Myometrial cell (primary cell): ENCODE measurements around the gene TDRD9. TPM values are rescaled to one million over a fixed set of nuclear protein-coding genes. Genes with fewer than 3 reads are reported as not detected.

Experiments
- total RNA-seq: library from RNA; depleted of rRNA; stranded (reverse); fragments of >200 nt; gene quantifications from 2 replicates; pipeline ENCODE4 v1.2.3, GENCODE V29; 2015

The TDRD9 gene, protein sequence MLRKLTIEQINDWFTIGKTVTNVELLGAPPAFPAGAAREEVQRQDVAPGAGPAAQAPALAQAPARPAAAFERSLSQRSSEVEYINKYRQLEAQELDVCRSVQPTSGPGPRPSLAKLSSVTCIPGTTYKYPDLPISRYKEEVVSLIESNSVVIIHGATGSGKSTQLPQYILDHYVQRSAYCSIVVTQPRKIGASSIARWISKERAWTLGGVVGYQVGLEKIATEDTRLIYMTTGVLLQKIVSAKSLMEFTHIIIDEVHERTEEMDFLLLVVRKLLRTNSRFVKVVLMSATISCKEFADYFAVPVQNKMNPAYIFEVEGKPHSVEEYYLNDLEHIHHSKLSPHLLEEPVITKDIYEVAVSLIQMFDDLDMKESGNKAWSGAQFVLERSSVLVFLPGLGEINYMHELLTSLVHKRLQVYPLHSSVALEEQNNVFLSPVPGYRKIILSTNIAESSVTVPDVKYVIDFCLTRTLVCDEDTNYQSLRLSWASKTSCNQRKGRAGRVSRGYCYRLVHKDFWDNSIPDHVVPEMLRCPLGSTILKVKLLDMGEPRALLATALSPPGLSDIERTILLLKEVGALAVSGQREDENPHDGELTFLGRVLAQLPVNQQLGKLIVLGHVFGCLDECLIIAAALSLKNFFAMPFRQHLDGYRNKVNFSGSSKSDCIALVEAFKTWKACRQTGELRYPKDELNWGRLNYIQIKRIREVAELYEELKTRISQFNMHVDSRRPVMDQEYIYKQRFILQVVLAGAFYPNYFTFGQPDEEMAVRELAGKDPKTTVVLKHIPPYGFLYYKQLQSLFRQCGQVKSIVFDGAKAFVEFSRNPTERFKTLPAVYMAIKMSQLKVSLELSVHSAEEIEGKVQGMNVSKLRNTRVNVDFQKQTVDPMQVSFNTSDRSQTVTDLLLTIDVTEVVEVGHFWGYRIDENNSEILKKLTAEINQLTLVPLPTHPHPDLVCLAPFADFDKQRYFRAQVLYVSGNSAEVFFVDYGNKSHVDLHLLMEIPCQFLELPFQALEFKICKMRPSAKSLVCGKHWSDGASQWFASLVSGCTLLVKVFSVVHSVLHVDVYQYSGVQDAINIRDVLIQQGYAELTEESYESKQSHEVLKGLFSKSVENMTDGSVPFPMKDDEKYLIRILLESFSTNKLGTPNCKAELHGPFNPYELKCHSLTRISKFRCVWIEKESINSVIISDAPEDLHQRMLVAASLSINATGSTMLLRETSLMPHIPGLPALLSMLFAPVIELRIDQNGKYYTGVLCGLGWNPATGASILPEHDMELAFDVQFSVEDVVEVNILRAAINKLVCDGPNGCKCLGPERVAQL (N-terminal part only)
- under 0.01 and 0.71 TPM in 2 replicates for total RNA-seq

DNA sequence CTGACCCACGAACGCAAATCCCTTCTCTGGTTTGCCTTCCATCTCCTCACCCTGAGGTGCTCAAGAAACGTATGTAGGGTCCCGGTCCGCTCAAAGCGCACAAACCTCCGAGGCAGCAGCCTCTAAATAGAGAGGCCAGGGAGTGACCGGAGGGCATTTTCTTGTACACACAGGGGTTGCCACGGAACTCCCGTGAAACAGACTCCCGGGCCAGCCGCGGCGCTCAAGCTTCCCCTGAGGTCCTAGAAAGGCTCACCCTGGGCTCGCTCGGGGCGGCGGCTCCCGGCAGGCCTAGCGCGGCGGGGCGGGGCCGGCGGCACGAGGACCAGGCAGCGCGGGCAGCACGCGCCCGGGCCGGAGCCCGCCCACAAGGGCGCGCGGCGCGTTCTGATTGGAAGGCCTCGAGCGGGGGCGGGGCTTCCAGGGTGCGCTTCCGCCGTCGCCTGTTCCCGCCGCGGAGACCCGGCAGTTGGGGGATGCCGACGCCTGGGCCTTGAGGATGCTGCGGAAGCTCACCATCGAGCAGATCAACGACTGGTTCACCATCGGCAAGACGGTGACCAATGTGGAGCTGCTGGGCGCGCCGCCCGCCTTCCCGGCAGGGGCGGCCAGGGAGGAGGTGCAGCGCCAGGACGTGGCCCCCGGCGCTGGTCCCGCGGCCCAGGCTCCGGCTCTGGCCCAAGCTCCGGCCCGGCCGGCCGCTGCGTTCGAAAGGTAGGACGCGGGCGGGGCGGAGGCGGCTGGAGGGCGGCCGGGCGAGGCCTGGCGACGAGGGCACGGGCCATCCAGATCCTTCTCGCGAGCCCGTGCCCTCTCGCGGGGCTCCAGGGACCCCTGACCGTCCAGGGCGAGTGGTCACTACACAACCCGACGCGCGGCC lies at the start of gene TDRD9:
Gene TDRD9, plus strand, starts transcription at position 446 of the 880 bp plus-strand sequence. Its CDS starts 54 bp downstream, at position 500.

DNA sequence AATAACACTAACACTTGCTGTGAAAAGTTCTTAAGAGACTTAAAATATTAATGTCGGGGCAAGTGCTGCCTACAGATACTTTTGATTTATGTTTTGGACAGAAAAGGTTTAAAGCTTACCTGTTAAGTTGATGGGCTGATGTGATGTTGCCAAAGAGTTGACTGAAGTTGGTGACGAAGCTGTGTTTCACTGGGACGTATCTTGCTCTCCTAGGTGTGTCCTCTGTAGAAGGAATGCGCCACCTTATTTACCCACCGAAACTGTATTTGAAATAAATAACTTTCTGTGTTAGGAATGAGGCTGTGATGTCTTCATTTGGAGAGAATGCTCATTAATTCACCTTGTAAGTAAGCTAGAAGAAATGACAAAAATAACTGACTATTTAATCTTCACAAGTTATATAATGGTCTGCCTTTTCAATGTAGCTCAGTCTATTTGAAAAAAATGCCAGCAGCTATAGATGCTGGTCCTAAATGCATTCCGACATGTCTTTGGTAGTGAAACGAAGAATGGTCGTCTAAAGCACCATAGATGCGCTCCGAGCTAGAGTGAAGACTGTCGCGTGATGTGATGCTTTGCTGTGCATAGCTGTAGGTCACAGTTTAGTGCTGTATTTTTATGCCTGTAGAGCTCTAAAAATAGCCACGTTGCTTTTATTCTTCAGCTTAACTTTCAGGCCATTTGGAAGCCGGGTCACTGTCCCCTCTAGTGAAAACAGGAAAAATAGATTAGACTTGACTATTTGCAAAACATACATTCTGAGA lies 13.9 kb downstream of the TDRD9 start, which contains the start of gene RD3L:
Gene RD3L, minus strand, starts transcription at position 557 of the 764 bp plus-strand sequence. CDS start 834 bp downstream, outside the sequence.

DNA sequence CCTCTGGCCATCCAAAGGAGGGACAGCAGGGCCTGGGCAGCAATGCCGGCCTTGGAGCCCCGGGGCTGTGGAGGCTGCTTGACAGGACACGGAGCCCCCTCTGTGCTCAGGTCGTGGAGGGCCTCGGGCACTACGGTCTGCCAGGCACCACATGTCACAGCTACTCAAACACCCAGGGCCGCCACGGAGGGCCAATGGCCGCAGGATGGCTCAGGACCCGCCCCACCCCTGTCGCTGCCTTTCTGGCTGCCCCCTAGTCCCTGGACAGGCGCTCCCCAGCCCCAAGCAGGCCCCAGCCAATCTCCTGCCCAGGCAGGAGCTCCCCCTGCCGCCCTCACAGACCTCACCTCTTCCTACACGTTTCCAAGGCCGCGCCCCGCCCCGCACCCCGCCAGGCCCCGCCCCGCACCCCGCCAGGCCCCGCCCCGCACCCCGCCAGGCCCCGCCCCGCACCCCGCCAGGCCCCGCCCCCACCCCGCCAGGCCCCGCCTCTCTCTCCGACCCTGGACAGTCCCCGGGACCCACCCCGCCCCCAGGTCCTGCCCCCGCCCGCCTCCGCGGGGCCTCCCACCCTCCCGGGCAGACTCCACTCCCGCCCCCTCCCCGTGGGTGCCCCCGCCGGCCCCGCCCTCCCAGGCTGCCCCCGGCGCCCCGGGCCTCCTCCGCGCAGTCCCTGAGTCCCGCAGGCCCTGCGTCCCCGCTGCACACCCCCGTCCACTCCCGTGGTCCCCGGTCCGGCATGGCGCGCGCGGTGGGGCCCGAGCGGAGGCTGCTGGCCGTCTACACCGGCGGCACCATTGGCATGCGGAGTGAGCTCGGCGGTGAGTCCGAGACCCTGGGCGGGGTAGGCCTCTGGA lies 157.0 kb downstream of the TDRD9 start, which contains the start of gene ASPG:
Gene ASPG, plus strand, starts transcription at position 669 of the 857 bp plus-strand sequence. Its CDS starts 71 bp downstream, at position 740.

Other genes starting within 250 kb of the TDRD9 start
- 11.5 and 17.9 TPM in 2 replicates for gene XRCC3, start 213.0 kb upstream of the TDRD9 start, total RNA-seq
- gene ZFYVE21, start 212.6 kb upstream of the TDRD9 start, total RNA-seq = 60.5 and 65.4 TPM in 2 replicates
- gene PPP1R13B, start 80.9 kb upstream of the TDRD9 start, total RNA-seq = 3.2 and 3.5 TPM in 2 replicates
- gene RD3L, start 14.1 kb downstream of the TDRD9 start, total RNA-seq = not detected in 2 replicates
- not detected in 2 replicates for gene ASPG, start 157.2 kb downstream of the TDRD9 start, total RNA-seq
- gene KIF26A, start 210.1 kb downstream of the TDRD9 start, total RNA-seq = 0.58 and 1.1 TPM in 2 replicates